H1 (cell line): ENCODE results near the gene NSDHL. TPM values are rescaled to one million over a fixed set of nuclear protein-coding genes. Genes with fewer than 3 reads are reported as not detected.

Experiments
- TBP ChIP-seq: IDR thresholded peaks from 2 replicates; pipeline ENCODE4 v1.6.1; 2011; ENCODE audit warnings: low read depth, low read length, improper control_type of control experiment
- polyA plus RNA-seq, 7 experiments: library from polyadenylated mRNA; depleted of rRNA in 3 of 7; stranded (reverse) in 5 of 7; unstranded in 2 of 7; fragments of >200 nt in 5 of 7; fragments of 200-250 nt in 2 of 7; gene quantifications; 1 replicate in 5 of 7; 2 replicates in 1 of 7; 4 replicates in 1 of 7; pipeline versions ENCODE4 v1.2.1 to v1.2.3, GENCODE V29; 2011 to 2013; ENCODE audit warnings: missing spikeins in 2 of 7, mixed read lengths in 2 of 7
- total RNA-seq: library from RNA; stranded (reverse); fragmentation: NEBNext Ultra II Directional; extraction: Animal tissue kit (Norgen Biotek cat#: 25700); gene quantifications from 2 replicates; pipeline ENCODE4 v1.2.1, GENCODE V29; 2021

NSDHL gene
- total and polyA plus RNA-seq, 2 of the 8 experiments (the other 6 are each of a cell fraction or from before 2014, with no cell fraction given) = 31.5 to 34.6 TPM

GRCh38 chrX:152917656-152918579, 87.1 kb downstream of the NSDHL start (continued):
- TF ChIP-seq TBP = no peak
